ENCODE results near the gene MRM2.
A peak's percentile ranks its signal among the peaks of the same experiment; 100 is the strongest.

MRM2 gene

GRCh38 chr7:2251841-2252771, 10.1 kb upstream of the MRM2 start:
- in situ Hi-C loops (cut with HindIII; ENCODE audit: low pct_ligation_motif_present, low pct_unique_long_range_greater_than_20kb, low sequenced_read_pairs), result no loop called here
- DNase-seq, result no peak

- in situ Hi-C loops (cut with HindIII; ENCODE audit: low pct_ligation_motif_present, low pct_unique_long_range_greater_than_20kb, low sequenced_read_pairs), result no loop called here
- no peak for DNase-seq
These were observed 9.4 kb upstream of the MRM2 start for GRCh38 chr7:2251381-2251780.

GRCh38 chr7:2249744-2250323, 7.8 kb upstream of the MRM2 start:
- DNase-seq, result no peak

GRCh38 chr7:2248984-2249694, 7.1 kb upstream of the MRM2 start:
- in situ Hi-C loops (cut with HindIII; ENCODE audit: low pct_ligation_motif_present, low pct_unique_long_range_greater_than_20kb, low sequenced_read_pairs), result no loop called here

More at GRCh38 chr7:2249744-2250323, 7.8 kb upstream of the MRM2 start:
- in situ Hi-C loops (cut with HindIII; ENCODE audit: low pct_ligation_motif_present, low pct_unique_long_range_greater_than_20kb, low sequenced_read_pairs), result no loop called here

GRCh38 chr7:2247141-2247995, 5.4 kb upstream of the MRM2 start:
- DNase-seq, result peak; percentile 47
- in situ Hi-C loops (cut with HindIII; ENCODE audit: low pct_ligation_motif_present, low pct_unique_long_range_greater_than_20kb, low sequenced_read_pairs), result no loop called here

More at GRCh38 chr7:2248984-2249694, 7.1 kb upstream of the MRM2 start:
- DNase-seq, result peak; percentile 90

- in situ Hi-C loops (cut with HindIII; ENCODE audit: low pct_ligation_motif_present, low pct_unique_long_range_greater_than_20kb, low sequenced_read_pairs), result no loop called here
- DNase-seq, result no peak
These were observed 4.1 kb upstream of the MRM2 start for GRCh38 chr7:2245883-2246675.

- no peak for DNase-seq
- in situ Hi-C loops (cut with HindIII; ENCODE audit: low pct_ligation_motif_present, low pct_unique_long_range_greater_than_20kb, low sequenced_read_pairs), result no loop called here
These were observed 2.5 kb upstream of the MRM2 start for GRCh38 chr7:2244404-2244995.

GRCh38 chr7:2243458-2243857, 1.5 kb upstream of the MRM2 start:
- DNase-seq, result no peak
- in situ Hi-C loops (cut with HindIII; ENCODE audit: low pct_ligation_motif_present, low pct_unique_long_range_greater_than_20kb, low sequenced_read_pairs), result no loop called here

- peak; percentile 54 for DNase-seq
- in situ Hi-C loops (cut with HindIII; ENCODE audit: low pct_ligation_motif_present, low pct_unique_long_range_greater_than_20kb, low sequenced_read_pairs), result no loop called here
These were observed 780 bp upstream of the MRM2 start for GRCh38 chr7:2242541-2243429.

GRCh38 chr7:2239242-2239641, 2.8 kb downstream of the MRM2 start:
- no peak for DNase-seq
- in situ Hi-C loops (cut with HindIII; ENCODE audit: low pct_ligation_motif_present, low pct_unique_long_range_greater_than_20kb, low sequenced_read_pairs), result no loop called here

GRCh38 chr7:2237109-2237602, 4.8 kb downstream of the MRM2 start:
- no peak for DNase-seq
- in situ Hi-C loops (cut with HindIII; ENCODE audit: low pct_ligation_motif_present, low pct_unique_long_range_greater_than_20kb, low sequenced_read_pairs), result no loop called here

GRCh38 chr7:2233926-2234325, 8.1 kb downstream of the MRM2 start:
- DNase-seq, result no peak
- in situ Hi-C loops (cut with HindIII; ENCODE audit: low pct_ligation_motif_present, low pct_unique_long_range_greater_than_20kb, low sequenced_read_pairs), result no loop called here

GRCh38 chr7:2232766-2233520, 9.1 kb downstream of the MRM2 start, which contains the start of gene MAD1L1:
MAD1L1 (minus strand) TSS chr7:2232945; CDS start chr7:2230133, 2,812 bp downstream.
- in situ Hi-C loops (cut with HindIII; ENCODE audit: low pct_ligation_motif_present, low pct_unique_long_range_greater_than_20kb, low sequenced_read_pairs), result no loop called here
- DNase-seq, result peak; percentile 98

- peak; percentile 30 for DNase-seq
- in situ Hi-C loops (cut with HindIII; ENCODE audit: low pct_ligation_motif_present, low pct_unique_long_range_greater_than_20kb, low sequenced_read_pairs), result no loop called here
These were observed 9.8 kb downstream of the MRM2 start for GRCh38 chr7:2231992-2232765.

GRCh38 chr7:2230882-2231281, 11.1 kb downstream of the MRM2 start:
- DNase-seq, result no peak
- in situ Hi-C loops (cut with HindIII; ENCODE audit: low pct_ligation_motif_present, low pct_unique_long_range_greater_than_20kb, low sequenced_read_pairs), result no loop called here
